K562 (cell line): ENCODE results near the gene SH2D7. TPM values are rescaled to one million over a fixed set of nuclear protein-coding genes. Genes with fewer than 3 reads are reported as not detected.

ENCODE experiments used
- ATAC-seq: fragments of 200-7000 bp; cut with Tn5 transposase; 3 replicates; pipeline ENCODE4 v1.9.1; 2020; ENCODE audit warnings: moderate library complexity
- BruUV-seq: library from RNA; stranded (reverse); fragments of 400-500 nt; replicated peaks from 2 replicates; lab custom pipeline; 2021; lab: Mats Ljungman, UMichigan
- CTCF ChIA-PET: fragments of 300-600 bp; formaldehyde crosslinking; extraction: SDS; loops from one replicate; lab custom pipeline; 2021; ENCODE audit warnings: low intra/inter-chr PET ratio; lab: Yijun Ruan, JAX
- POLR2A ChIA-PET: fragments of 300-600, 350-650 bp; sonication (Branson Sonifier 250); formaldehyde crosslinking; extraction: SDS; loops from one replicate; lab custom pipeline; 2021; ENCODE audit warnings: antibody characterized with exemption, inconsistent platforms; lab: Yijun Ruan, JAX
- DNase-seq, 4 experiments: peaks; one replicate each; pipeline versions ENCODE4 v3.0.0 to v3.0.0-alpha.2; 2011 to 2018; ENCODE audit warnings: low spot score in 3 of 4, mixed read lengths in 3 of 4; ENCODE audit errors: extremely low read depth in 1 of 4
- FAIRE-seq: peaks from 2 replicates; lab custom pipeline; 2011; peaks lifted over from hg19 to GRCh38; lab: Jason Lieb, UNC
- H2AFZ ChIP-seq: 2 replicates; pipeline ENCODE4 v1.6.0; 2011; ENCODE audit warnings: low read depth, low read length, control low read depth, inconsistent platforms
- H3K27ac ChIP-seq: fragments of 200-600 bp; 3 replicates; pipeline ENCODE4 v1.8.0; 2011; ENCODE audit warnings: low read depth, mild to moderate bottlenecking, control low read depth, inconsistent platforms, low read length, moderate library complexity, mixed read lengths; ENCODE audit errors: extremely low read depth
- H3K27me3 ChIP-seq, 2 experiments: fragments of 300-600 bp in 1 of 2; 2 replicates in 1 of 2; 3 replicates in 1 of 2; pipeline versions ENCODE4 v1.6.0 to v1.8.0; 2011; ENCODE audit warnings: inconsistent platforms in 2 of 2, low read length in 2 of 2, mild to moderate bottlenecking in 1 of 2, mixed read lengths in 1 of 2, moderate library complexity in 1 of 2; ENCODE audit not compliant: control insufficient read depth in 2 of 2, insufficient read depth in 2 of 2
- H3K36me3 ChIP-seq: fragments of 300-600 bp; 3 replicates; pipeline ENCODE4 v1.8.0; 2011; ENCODE audit warnings: mild to moderate bottlenecking, low read length, inconsistent platforms; ENCODE audit not compliant: control insufficient read depth, insufficient read depth
- H3K4me1 ChIP-seq, 2 experiments: fragments of 200-600 bp in 1 of 2; replicated peaks in 1 of 2; 2 replicates in 1 of 2; 3 replicates in 1 of 2; pipeline versions ENCODE4 v1.5.1 to v1.8.0; 2011; ENCODE audit warnings: inconsistent platforms in 2 of 2, low read length in 2 of 2, mild to moderate bottlenecking in 1 of 2, mixed read lengths in 1 of 2, moderate library complexity in 1 of 2; ENCODE audit not compliant: control insufficient read depth in 2 of 2, insufficient read depth in 2 of 2
- H3K4me2 ChIP-seq: 2 replicates; pipeline ENCODE4 v1.6.1; 2011; ENCODE audit warnings: low read length, control low read depth, inconsistent platforms, mixed read lengths; ENCODE audit not compliant: insufficient read depth
- H3K4me3 ChIP-seq: fragments of 200-600 bp; sonication (generic), shearing (Covaris generic); 2 replicates; pipeline ENCODE4 v1.5.1; 2016; ENCODE audit warnings: control low read depth, inconsistent platforms
- H3K79me2 ChIP-seq: fragments of 200-600 bp; 3 replicates; pipeline ENCODE4 v1.8.0; 2011; ENCODE audit warnings: low read length, inconsistent platforms; ENCODE audit not compliant: control insufficient read depth, insufficient read depth
- H3K9ac ChIP-seq, 2 experiments: 2 replicates each; pipeline versions ENCODE4 v1.6.0 to v1.6.1; 2011; ENCODE audit warnings: low read depth in 2 of 2, low read length in 2 of 2, control low read depth in 1 of 2, inconsistent platforms in 1 of 2, mild to moderate bottlenecking in 1 of 2, mixed read lengths in 1 of 2; ENCODE audit not compliant: insufficient read depth in 1 of 2
- H3K9me1 ChIP-seq: one replicate; pipeline ENCODE4 v1.6.0; 2011; ENCODE audit warnings: inconsistent platforms, mild to moderate bottlenecking, low read length, moderate library complexity; ENCODE audit not compliant: control insufficient read depth, insufficient read depth
- H3K9me3 ChIP-seq: replicated peaks from 2 replicates; pipeline ENCODE4 v1.5.1; 2011; ENCODE audit warnings: low read depth, low read length, inconsistent platforms; ENCODE audit not compliant: control insufficient read depth, insufficient read depth
- H4K20me1 ChIP-seq: replicated peaks from 2 replicates; pipeline ENCODE4 v1.6.1; 2011; ENCODE audit warnings: low read length, inconsistent platforms, mixed read lengths; ENCODE audit not compliant: control insufficient read depth, insufficient read depth
- FOXJ2 ChIP-seq: fragments of 200-800 bp; sonication (Bioruptor generic); IDR thresholded peaks from 2 replicates; pipeline ENCODE4 v1.6.1; 2016; ENCODE audit warnings: missing genetic modification characterization, missing compliant biosample characterization
- HNRNPLL ChIP-seq: fragments of 200-400 bp; formaldehyde crosslinking; IDR thresholded peaks from 2 replicates; pipeline ENCODE4 v1.6.1; 2017; ENCODE audit warnings: low read length, low read depth, mild to moderate bottlenecking; ENCODE audit not compliant: poor library complexity, severe bottlenecking
- RBM39 ChIP-seq: fragments of 200-400 bp; formaldehyde crosslinking; optimal IDR thresholded peaks from 2 replicates; pipeline ENCODE3; 2018; ENCODE audit warnings: low read depth, low read length
- SIX5 ChIP-seq, 2 experiments: IDR thresholded peaks; 2 replicates each; pipeline ENCODE4 v1.6.1; 2011; ENCODE audit warnings: low read length in 2 of 2, borderline replicate concordance in 1 of 2, low read depth in 1 of 2, mild to moderate bottlenecking in 1 of 2, moderate library complexity in 1 of 2; ENCODE audit not compliant: insufficient read depth in 1 of 2
- ZFX ChIP-seq: sonication (generic); formaldehyde crosslinking; IDR thresholded peaks from 2 replicates; pipeline ENCODE4 v1.8.0; 2022; ENCODE audit warnings: mild to moderate bottlenecking, missing genetic modification reagents, moderate library complexity
- WGBS: fragments of 100-300 bp; shearing (Covaris generic); methylation state at CpG from one replicate; pipeline ENCODE4 v1.1.6; 2016; ENCODE audit warnings: low coverage, mixed read lengths; ENCODE audit not compliant: insufficient coverage; ENCODE audit errors: missing lambda C conversion rate; 5-methylcytosine and 5-hydroxymethylcytosine counted together
- in situ Hi-C: fragments of 300-500 bp; cut with MboI; formaldehyde crosslinking; loops from 4 replicates; pipeline ENCODE4 v1.15.0; 2018; ENCODE audit warnings: inconsistent platforms, mixed read lengths
- intact Hi-C: fragments of 100-400 bp; cut with micrococcal nuclease; formaldehyde crosslinking; loops from 2 replicates; pipeline ENCODE4 v1.14.2; 2022
- polyA plus RNA-seq, 8 experiments: library from polyadenylated mRNA; depleted of rRNA in 4 of 8; stranded (reverse) in 5 of 8; unstranded in 3 of 8; fragments of >200 nt; fragmentation: Nextera tagmentation in 2 of 8; fragmentation: Illumina TruSeq in 1 of 8; extraction: Ambion mirVana in 2 of 8; extraction: Trizol in 1 of 8; gene quantifications; 2 replicates each; pipeline versions ENCODE4 v1.2.1 to v1.2.3, GENCODE V29; 2011 to 2014; ENCODE audit warnings: inconsistent platforms in 1 of 8, missing spikeins in 1 of 8
- total RNA-seq, 7 experiments: library from RNA; depleted of rRNA in 6 of 7; stranded (reverse); fragments of >200 nt in 6 of 7; fragmentation: Illumina TruSeq in 2 of 7; extraction: Trizol in 2 of 7; gene quantifications; 2 replicates each; pipeline versions ENCODE4 v1.2.1 to v1.2.3, GENCODE V29; 2011 to 2021; ENCODE audit warnings: low replicate concordance in 1 of 7

The SH2D7 gene
- total and polyA plus RNA-seq, 9 of the 15 experiments (the other 6 are each of a cell fraction or from before 2014, with no cell fraction given) = not detected

DNA sequence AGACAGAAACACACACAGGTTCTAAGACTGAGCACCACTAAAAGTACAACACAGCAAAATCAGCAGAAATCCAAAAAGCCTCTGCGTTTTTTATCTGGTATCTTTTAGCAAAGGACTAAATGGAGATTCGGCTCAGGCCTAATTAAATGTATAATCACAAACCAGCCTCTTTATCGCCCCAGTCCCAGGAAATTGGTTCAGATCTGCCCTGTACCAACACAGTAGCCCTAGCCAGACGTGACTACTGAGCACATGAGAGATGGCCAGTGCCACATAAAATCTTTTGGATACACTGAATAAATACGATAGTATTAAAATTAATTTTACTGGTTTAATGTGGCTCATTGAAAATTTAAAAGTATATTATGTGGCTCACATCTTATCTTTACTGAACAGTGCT is 34.6 kb upstream of the SH2D7 start:
- ATAC-seq (no peak), FAIRE-seq (no peak), DNase-seq (no peak)
- ChIA-PET CTCF (no interaction called here), POLR2A (interaction anchor here (1.9 kb wide), 1 partner anchor 12 kb away, joined by 9 read pairs; no protein-coding TSS in a partner anchor)
- H3K9ac ChIP-seq = no peak overlapping the region
- intact Hi-C loops (no loop called here), in situ Hi-C loops (no loop called here)
- no peaks in the 10 kb centered on the region for H3K27me3 ChIP-seq
- H3K79me2 ChIP-seq = 0 out of 3 replicates have a peak, but pooled peaks cover 2% of the 10 kb centered on the region
- no TSS peak for BruUV-seq
- H4K20me1 ChIP-seq = peaks cover 5% of the 10 kb centered on the region; the same call in 1 of the 2 replicates
- no peaks in the 10 kb centered on the region for H3K9me1 ChIP-seq
- WGBS = 54% methylated on average over 5 of the region's 5 CpGs
- no peaks in the 10 kb centered on the region for H3K9me3 ChIP-seq
- peaks cover 9% of the 10 kb centered on the region; the same call in 2 of the 3 replicates for H3K36me3 ChIP-seq
- TF ChIP-seq HNRNPLL (no peak), FOXJ2 (tag) (no peak), RBM39 (no peak), SIX5 (IDR thresholded peaks at IDR 0.05; ENCODE audit: borderline replicate concordance in 1 of 2, insufficient read depth in 1 of 2, low read depth in 1 of 2, low read length in 2 of 2) (no peak), ZFX (CRISPR knock-in tag) (no peak)
- TF ChIP-seq, all 486 proteins: peak for 0
- Histone ChIP-seq H3K27ac (no peak overlapping the region), H3K4me1 (peaks cover 3 to 4% of the 10 kb centered on the region in 2 experiments; a peak in 3 of 5 replicates), H3K4me2 (no peak overlapping the region), H2AFZ (no peak overlapping the region), H3K4me3 (no peak overlapping the region)
